ENCODE results near the gene DZIP1. TPM values are rescaled to one million over a fixed set of nuclear protein-coding genes. Genes with fewer than 3 reads are reported as not detected.

DZIP1 gene
- polyA plus RNA-seq, 1 donor (not counting 4 experiments of a cell fraction or from before 2014, with no cell fraction given), result 1.4 TPM

DNA sequence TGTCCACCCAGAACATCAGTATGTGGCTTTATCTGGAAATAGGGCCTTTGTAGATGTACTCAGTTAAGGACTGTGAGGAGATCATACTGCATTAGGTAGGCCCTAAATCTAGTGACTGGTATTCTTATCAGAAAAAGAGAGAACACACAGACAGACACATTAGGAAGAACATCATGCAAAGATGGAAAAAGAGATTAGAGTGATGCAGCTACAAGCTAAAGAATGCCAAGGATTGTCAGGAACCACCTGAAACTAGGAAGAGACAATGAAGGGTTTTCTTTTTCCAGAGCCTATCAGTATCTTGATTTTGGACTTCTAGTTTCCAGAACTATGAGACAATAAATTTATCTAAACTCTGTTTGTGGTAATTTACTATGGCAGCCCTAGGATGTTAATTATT, 15.0 kb upstream of the DZIP1 start:
- Histone ChIP-seq H2AFZ (ENCODE audit: control insufficient read depth, low read length) (no peak overlapping the region), H3K9me3 (ENCODE audit: control insufficient read depth, low read depth, low read length) (no peaks in the 10 kb centered on the region), H3K4me3 (ENCODE audit: control insufficient read depth in 2 of 3, extremely low read depth in 1 of 3, insufficient read depth in 2 of 3, low read depth in 1 of 3, low read length in 3 of 3) (no peak overlapping the region), H3K4me2 (ENCODE audit: control insufficient read depth, extremely low read depth, insufficient read depth, low read depth, low read length) (no peak overlapping the region), H4K20me1 (ENCODE audit: control insufficient read depth, extremely low read depth, insufficient read depth, low read length) (no peaks in the 10 kb centered on the region), H3K36me3 (ENCODE audit: control insufficient read depth in 2 of 2, extremely low read depth in 1 of 2, insufficient read depth in 2 of 2, low read length in 2 of 2) (no peaks in the 10 kb centered on the region), H3K9me1 (ENCODE audit: control insufficient read depth, extremely low read depth, insufficient read depth, low read length) (no peaks in the 10 kb centered on the region), H3K27me3 (ENCODE audit: control insufficient read depth, extremely low read depth, insufficient read depth, low read length) (no peaks in the 10 kb centered on the region), H3K9ac (ENCODE audit: control insufficient read depth, extremely low read depth, insufficient read depth, low read length) (no peak overlapping the region), H3K4me1 (ENCODE audit: control insufficient read depth, extremely low read depth, insufficient read depth, low read length) (no peaks in the 10 kb centered on the region), H3K27ac (ENCODE audit: control insufficient read depth, insufficient read depth, low read length) (no peak overlapping the region), H3K79me2 (ENCODE audit: control insufficient read depth, insufficient read depth, low read length) (no peaks in the 10 kb centered on the region)
- no peak for DNase-seq (ENCODE audit: low read depth, low spot score)
- TF ChIP-seq CTCF (optimal IDR thresholded peaks at IDR 0.05 in 1 of 3, IDR thresholded peaks at IDR 0.05 in 1 of 3, conservative IDR thresholded peaks at IDR 0.05 in 1 of 3; ENCODE audit: extremely low read depth in 1 of 3, insufficient read depth in 2 of 3, low read length in 3 of 3), result no peak
- no peak for TF ChIP-seq EZH2 (IDR thresholded peaks at IDR 0.05; ENCODE audit: low read length)
- dilution Hi-C loops (cut with MboI; ENCODE audit: extremely low pct_ligation_motif_present, low sequenced_read_pairs), result no loop called here
- FAIRE-seq, result no peak

DNA sequence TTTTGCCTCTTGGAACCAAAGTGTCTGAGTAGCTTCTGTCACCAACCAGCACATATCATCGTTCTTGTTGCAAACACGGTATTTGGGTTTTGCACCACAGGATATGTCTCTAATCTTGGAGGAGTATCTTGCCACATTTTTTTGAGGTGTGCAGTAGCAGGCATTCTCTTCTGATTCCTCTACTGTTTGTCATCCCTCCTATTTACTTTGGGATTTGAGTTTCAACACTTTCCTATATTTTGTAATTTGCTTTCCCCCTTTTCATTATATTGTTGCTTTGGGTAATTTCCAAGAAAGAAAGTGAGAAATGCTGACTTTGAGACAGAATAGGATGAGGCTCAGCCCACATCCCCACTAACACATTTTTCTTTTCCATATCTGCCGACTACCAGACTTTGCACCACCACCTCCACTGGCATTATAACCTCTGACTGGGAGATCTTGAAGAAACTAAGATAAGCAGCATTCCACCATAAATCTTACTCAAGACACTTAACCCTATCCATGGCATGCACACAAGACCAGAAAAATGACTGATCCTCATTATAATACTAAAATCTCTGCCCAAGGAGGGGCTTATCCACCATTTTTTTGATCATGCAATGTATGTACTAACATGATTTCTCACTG, 12.0 kb upstream of the DZIP1 start:
- Histone ChIP-seq H3K4me1 (ENCODE audit: control insufficient read depth, extremely low read depth, insufficient read depth, low read length) (no peaks in the 10 kb centered on the region), H3K27me3 (ENCODE audit: control insufficient read depth, extremely low read depth, insufficient read depth, low read length) (peaks cover 6% of the 10 kb centered on the region), H3K27ac (ENCODE audit: control insufficient read depth, insufficient read depth, low read length) (no peak overlapping the region), H3K9me3 (ENCODE audit: control insufficient read depth, low read depth, low read length) (no peaks in the 10 kb centered on the region), H3K36me3 (ENCODE audit: control insufficient read depth in 2 of 2, extremely low read depth in 1 of 2, insufficient read depth in 2 of 2, low read length in 2 of 2) (no peaks in the 10 kb centered on the region), H3K9ac (ENCODE audit: control insufficient read depth, extremely low read depth, insufficient read depth, low read length) (no peak overlapping the region), H3K79me2 (ENCODE audit: control insufficient read depth, insufficient read depth, low read length) (no peaks in the 10 kb centered on the region), H3K4me2 (ENCODE audit: control insufficient read depth, extremely low read depth, insufficient read depth, low read depth, low read length) (no peak overlapping the region), H3K9me1 (ENCODE audit: control insufficient read depth, extremely low read depth, insufficient read depth, low read length) (no peaks in the 10 kb centered on the region), H3K4me3 (ENCODE audit: control insufficient read depth in 2 of 3, extremely low read depth in 1 of 3, insufficient read depth in 2 of 3, low read depth in 1 of 3, low read length in 3 of 3) (no peak overlapping the region), H2AFZ (ENCODE audit: control insufficient read depth, low read length) (no peak overlapping the region), H4K20me1 (ENCODE audit: control insufficient read depth, extremely low read depth, insufficient read depth, low read length) (no peaks in the 10 kb centered on the region)
- no peak for FAIRE-seq
- TF ChIP-seq CTCF (optimal IDR thresholded peaks at IDR 0.05 in 1 of 3, IDR thresholded peaks at IDR 0.05 in 1 of 3, conservative IDR thresholded peaks at IDR 0.05 in 1 of 3; ENCODE audit: extremely low read depth in 1 of 3, insufficient read depth in 2 of 3, low read length in 3 of 3), result no peak
- TF ChIP-seq EZH2 (IDR thresholded peaks at IDR 0.05; ENCODE audit: low read length), result no peak
- dilution Hi-C loops (cut with MboI; ENCODE audit: extremely low pct_ligation_motif_present, low sequenced_read_pairs), result no loop called here
- no peak for DNase-seq (ENCODE audit: low read depth, low spot score)
